H9 (cell line): ENCODE results near the gene PTPRN2. TPM values are rescaled to one million over a fixed set of nuclear protein-coding genes. Genes with fewer than 3 reads are reported as not detected.
A peak's percentile ranks its signal among the peaks of the same experiment; 100 is the strongest.

Experiments
- DNase-seq: peaks from one replicate; pipeline ENCODE4 v3.0.0-alpha.2; 2017
- H2AFZ ChIP-seq: one replicate; pipeline ENCODE4 v1.6.1; 2013; ENCODE audit warnings: mild to moderate bottlenecking, low read length, control low read depth, moderate library complexity
- H2AK5ac ChIP-seq: 2 replicates; pipeline ENCODE4 v1.6.1; 2013; ENCODE audit warnings: low read length, control low read depth, mixed read lengths; ENCODE audit not compliant: insufficient read length
- H2BK120ac ChIP-seq: one replicate; pipeline ENCODE4 v1.6.1; 2013; ENCODE audit warnings: low read depth, mild to moderate bottlenecking, low read length, control low read depth, inconsistent platforms; ENCODE audit not compliant: poor library complexity, severe bottlenecking
- H2BK12ac ChIP-seq: 2 replicates; pipeline ENCODE4 v1.6.1; 2013; ENCODE audit warnings: low read length, control low read depth, mixed read lengths, low read depth; ENCODE audit not compliant: insufficient read length
- H2BK15ac ChIP-seq: 2 replicates; pipeline ENCODE4 v1.6.1; 2013; ENCODE audit warnings: low read depth, low read length, control low read depth
- H2BK20ac ChIP-seq: one replicate; pipeline ENCODE4 v1.6.1; 2013; ENCODE audit warnings: low read depth, mild to moderate bottlenecking, low read length, control low read depth, inconsistent platforms; ENCODE audit not compliant: poor library complexity, severe bottlenecking
- H2BK5ac ChIP-seq: 2 replicates; pipeline ENCODE4 v1.6.1; 2013; ENCODE audit warnings: low read length, control low read depth, mixed read lengths; ENCODE audit not compliant: insufficient read length
- H3K14ac ChIP-seq: 2 replicates; pipeline ENCODE4 v1.6.1; 2013; ENCODE audit warnings: low read length, control low read depth; ENCODE audit not compliant: insufficient read depth
- H3K18ac ChIP-seq: 2 replicates; pipeline ENCODE4 v1.6.1; 2013; ENCODE audit warnings: low read depth, mild to moderate bottlenecking, mixed read lengths, low read length, control low read depth; ENCODE audit not compliant: insufficient read length
- H3K23ac ChIP-seq: 2 replicates; pipeline ENCODE4 v1.6.1; 2013; ENCODE audit warnings: low read length, control low read depth, mixed read lengths, low read depth; ENCODE audit not compliant: insufficient read length
- H3K23me2 ChIP-seq: 2 replicates; pipeline ENCODE4 v1.6.1; 2013; ENCODE audit warnings: low read depth, mild to moderate bottlenecking, mixed read lengths, low read length, control low read depth; ENCODE audit not compliant: insufficient read length, poor library complexity, severe bottlenecking
- H3K27ac ChIP-seq: 2 replicates; pipeline ENCODE4 v1.5.1; 2013; ENCODE audit warnings: low read length, control low read depth, mixed read lengths, low read depth; ENCODE audit not compliant: insufficient read length
- H3K27me3 ChIP-seq: 2 replicates; pipeline ENCODE4 v1.6.1; 2013; ENCODE audit warnings: low read length, control low read depth, inconsistent platforms; ENCODE audit not compliant: insufficient read depth
- H3K4ac ChIP-seq: 2 replicates; pipeline ENCODE4 v1.6.1; 2013; ENCODE audit warnings: low read depth, mild to moderate bottlenecking, control low read depth, inconsistent platforms, low read length, moderate library complexity
- H3K4me1 ChIP-seq: 2 replicates; pipeline ENCODE4 v1.6.1; 2013; ENCODE audit warnings: low read length, control low read depth, inconsistent platforms; ENCODE audit not compliant: insufficient read depth
- H3K4me2 ChIP-seq: 2 replicates; pipeline ENCODE4 v1.6.1; 2013; ENCODE audit warnings: low read length, control low read depth, mixed read lengths; ENCODE audit not compliant: insufficient read length, insufficient read depth
- H3K56ac ChIP-seq: 2 replicates; pipeline ENCODE4 v1.6.1; 2013; ENCODE audit warnings: low read depth, mild to moderate bottlenecking, mixed read lengths, low read length, control low read depth; ENCODE audit not compliant: insufficient read length
- H3K79me1 ChIP-seq: 2 replicates; pipeline ENCODE4 v1.6.1; 2013; ENCODE audit warnings: low read depth, mild to moderate bottlenecking, moderate library complexity, low read length, control low read depth, inconsistent platforms; ENCODE audit not compliant: insufficient read depth, poor library complexity, severe bottlenecking
- H3K79me2 ChIP-seq: 2 replicates; pipeline ENCODE4 v1.6.1; 2013; ENCODE audit warnings: low read length, control low read depth, inconsistent platforms; ENCODE audit not compliant: insufficient read depth
- H3K9ac ChIP-seq: 2 replicates; pipeline ENCODE4 v1.6.1; 2013; ENCODE audit warnings: low read length, control low read depth, mixed read lengths; ENCODE audit not compliant: insufficient read length; ENCODE audit errors: extremely low read depth
- H3K9me3 ChIP-seq: one replicate; pipeline ENCODE4 v1.6.1; 2013; ENCODE audit warnings: low read depth, low read length, inconsistent platforms; ENCODE audit not compliant: control insufficient read depth
- H3T11ph ChIP-seq: one replicate; pipeline ENCODE4 v1.6.1; 2013; ENCODE audit warnings: mild to moderate bottlenecking, low read length, control low read depth, inconsistent platforms
- H4K20me1 ChIP-seq: one replicate; pipeline ENCODE4 v1.6.1; 2013; ENCODE audit not compliant: control insufficient read depth, insufficient read length, insufficient read depth
- H4K5ac ChIP-seq: 2 replicates; pipeline ENCODE4 v1.6.1; 2013; ENCODE audit warnings: low read depth, mild to moderate bottlenecking, mixed read lengths, low read length, control low read depth; ENCODE audit not compliant: insufficient read length
- H4K8ac ChIP-seq: replicated peaks from 2 replicates; pipeline ENCODE4 v1.6.1; 2013; ENCODE audit warnings: low read length, control low read depth, mixed read lengths, low read depth; ENCODE audit not compliant: insufficient read length
- H4K91ac ChIP-seq: 2 replicates; pipeline ENCODE4 v1.6.1; 2013; ENCODE audit warnings: low read depth, mild to moderate bottlenecking, moderate library complexity, mixed read lengths, low read length, control low read depth; ENCODE audit not compliant: insufficient read length
- H3K27ac Mint-ChIP-seq, 3 experiments: 2 replicates in 2 of 3; 3 replicates in 1 of 3; pipeline ENCODE4 v1.8.0; 2020 to 2021; ENCODE audit warnings: mixed read lengths in 3 of 3, mild to moderate bottlenecking in 1 of 3, moderate library complexity in 1 of 3
- H3K27me3 Mint-ChIP-seq: 2 replicates; pipeline ENCODE4 v1.8.0; 2021; ENCODE audit warnings: low read depth, mild to moderate bottlenecking, moderate library complexity, mixed read lengths
- H3K36me3 Mint-ChIP-seq, 3 experiments: 2 replicates in 2 of 3; 3 replicates in 1 of 3; pipeline ENCODE4 v1.8.0; 2020 to 2021; ENCODE audit warnings: low read depth in 3 of 3, mixed read lengths in 3 of 3; ENCODE audit not compliant: insufficient read depth in 1 of 3
- H3K4me1 Mint-ChIP-seq, 2 experiments: 2 replicates each; pipeline ENCODE4 v1.8.0; 2020; ENCODE audit warnings: mixed read lengths in 2 of 2
- H3K4me3 Mint-ChIP-seq, 2 experiments: 2 replicates in 1 of 2; 3 replicates in 1 of 2; pipeline ENCODE4 v1.8.0; 2020 to 2021; ENCODE audit warnings: mild to moderate bottlenecking in 2 of 2, mixed read lengths in 2 of 2, moderate library complexity in 1 of 2
- H3K9me3 Mint-ChIP-seq, 2 experiments: 2 replicates in 1 of 2; 3 replicates in 1 of 2; pipeline ENCODE4 v1.8.0; 2020; ENCODE audit warnings: mild to moderate bottlenecking in 2 of 2, mixed read lengths in 2 of 2, moderate library complexity in 1 of 2
- CTCF ChIP-seq: fragments of 200-600 bp; sonication (generic); conservative IDR thresholded peaks from 3 replicates; pipeline ENCODE4 v1.8.0; 2021; ENCODE audit warnings: antibody characterized with exemption, mild to moderate bottlenecking
- WGBS: extraction: QIAGEN DNeasy Blood & Tissue Kit; methylation state at CpG from one replicate; pipeline ENCODE4 v1.1.7; 2013; ENCODE audit warnings: missing lambda C conversion rate, low lambda C conversion rate, mixed read lengths; ENCODE audit not compliant: insufficient read length; ENCODE audit errors: extremely low coverage; 5-methylcytosine and 5-hydroxymethylcytosine counted together
- total RNA-seq: library from RNA; stranded (reverse); gene quantifications from 2 replicates; pipeline ENCODE4 v1.2.1, GENCODE V29; 2021

PTPRN2 gene
- total RNA-seq, 1 experiment from 2014 or later: 5.2 TPM

GRCh38 chr7:157745721-157746709 is 841.6 kb downstream of the PTPRN2 start:
- Histone ChIP-seq H3K4me2 (no peak overlapping the region), H3T11ph (no peak overlapping the region), H4K91ac (no peak overlapping the region), H3K56ac (no peak overlapping the region), H3K23ac (no peak overlapping the region), H4K5ac (no peak overlapping the region), H2BK15ac (no peak overlapping the region), H4K8ac (peak overlapping the region; percentile 72), H3K79me2 (no peaks in the 10 kb centered on the region), H2BK20ac (no peak overlapping the region), H3K9me3 (no peaks in the 10 kb centered on the region), H3K23me2 (no peaks in the 10 kb centered on the region), H2BK120ac (no peak overlapping the region), H3K27ac (no peak overlapping the region), H3K4ac (no peak overlapping the region), H3K27me3 (no peaks in the 10 kb centered on the region), H3K18ac (no peak overlapping the region), H4K20me1 (no peaks in the 10 kb centered on the region), H2BK12ac (no peak overlapping the region), H2BK5ac (no peak overlapping the region), H3K9ac (no peak overlapping the region), H2AK5ac (no peak overlapping the region), H3K4me1 (no peaks in the 10 kb centered on the region), H2AFZ (no peak overlapping the region), H3K14ac (peak overlapping the region; percentile 24; the same call in 1 of the 2 replicates), H3K79me1 (no peaks in the 10 kb centered on the region)
- no peak overlapping the region; a peak in 2 of 7 replicates for H3K27ac Mint-ChIP-seq
- H3K27me3 Mint-ChIP-seq: peaks cover 19% of the 10 kb centered on the region
- H3K4me1 Mint-ChIP-seq: no peaks in the 10 kb centered on the region
- no peak for DNase-seq
- no peaks in the 10 kb centered on the region for H3K36me3 Mint-ChIP-seq
- WGBS: no CpG with 5 or more reads among the region's 25 CpGs
- H3K9me3 Mint-ChIP-seq: no peaks in the 10 kb centered on the region
- TF ChIP-seq CTCF: no peak
- no peak overlapping the region for H3K4me3 Mint-ChIP-seq
